HEK293 (cell line): ENCODE data around the gene GRK5.

ENCODE experiments used
- ZBTB21 ChIP-seq: fragments of 450-650 bp; formaldehyde crosslinking; IDR thresholded peaks from 2 replicates; pipeline ENCODE4 v1.5.1; 2017; ENCODE audit warnings: missing biosample characterization, missing genetic modification characterization
- ZNF266 ChIP-seq: fragments of 450-650 bp; formaldehyde crosslinking; IDR thresholded peaks from 2 replicates; pipeline ENCODE4 v1.5.1; 2016; ENCODE audit warnings: missing biosample characterization, missing genetic modification characterization, low read depth
- ZNF311 ChIP-seq: fragments of 450-650 bp; formaldehyde crosslinking; IDR thresholded peaks from 2 replicates; pipeline ENCODE4 v1.5.1; 2017; ENCODE audit warnings: missing biosample characterization, missing genetic modification characterization, borderline replicate concordance
- ZNF426 ChIP-seq: fragments of 450-650 bp; formaldehyde crosslinking; IDR thresholded peaks from 2 replicates; pipeline ENCODE4 v1.5.1; 2017; ENCODE audit warnings: missing biosample characterization, missing genetic modification characterization, mild to moderate bottlenecking, inconsistent platforms, moderate library complexity
- TF ChIP-seq, protein P1 (sequence below): fragments of 450-650 bp; formaldehyde crosslinking; IDR thresholded peaks from 2 replicates; pipeline ENCODE4 v1.5.1; 2016; ENCODE audit warnings: missing biosample characterization, missing genetic modification characterization

GRCh38 chr10:119296703-119297102 lies 89.3 kb downstream of the GRK5 start:
- TF ChIP-seq ZBTB21 (tag by site-specific recombination) (no peak), ZNF426 (tag by site-specific recombination) (no peak), ZNF266 (tag by site-specific recombination) (no peak), ZNF311 (no peak)
- TF ChIP-seq, protein P1, sequence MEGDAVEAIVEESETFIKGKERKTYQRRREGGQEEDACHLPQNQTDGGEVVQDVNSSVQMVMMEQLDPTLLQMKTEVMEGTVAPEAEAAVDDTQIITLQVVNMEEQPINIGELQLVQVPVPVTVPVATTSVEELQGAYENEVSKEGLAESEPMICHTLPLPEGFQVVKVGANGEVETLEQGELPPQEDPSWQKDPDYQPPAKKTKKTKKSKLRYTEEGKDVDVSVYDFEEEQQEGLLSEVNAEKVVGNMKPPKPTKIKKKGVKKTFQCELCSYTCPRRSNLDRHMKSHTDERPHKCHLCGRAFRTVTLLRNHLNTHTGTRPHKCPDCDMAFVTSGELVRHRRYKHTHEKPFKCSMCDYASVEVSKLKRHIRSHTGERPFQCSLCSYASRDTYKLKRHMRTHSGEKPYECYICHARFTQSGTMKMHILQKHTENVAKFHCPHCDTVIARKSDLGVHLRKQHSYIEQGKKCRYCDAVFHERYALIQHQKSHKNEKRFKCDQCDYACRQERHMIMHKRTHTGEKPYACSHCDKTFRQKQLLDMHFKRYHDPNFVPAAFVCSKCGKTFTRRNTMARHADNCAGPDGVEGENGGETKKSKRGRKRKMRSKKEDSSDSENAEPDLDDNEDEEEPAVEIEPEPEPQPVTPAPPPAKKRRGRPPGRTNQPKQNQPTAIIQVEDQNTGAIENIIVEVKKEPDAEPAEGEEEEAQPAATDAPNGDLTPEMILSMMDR (tag by site-specific recombination) = no peak
